Measurements from ENCODE around the gene TCF7L2. TPM values are rescaled to one million over a fixed set of nuclear protein-coding genes. Genes with fewer than 3 reads are reported as not detected.

The TCF7L2 gene
- total RNA-seq, 1 donor from 2014 or later: 8.2 TPM

DNA sequence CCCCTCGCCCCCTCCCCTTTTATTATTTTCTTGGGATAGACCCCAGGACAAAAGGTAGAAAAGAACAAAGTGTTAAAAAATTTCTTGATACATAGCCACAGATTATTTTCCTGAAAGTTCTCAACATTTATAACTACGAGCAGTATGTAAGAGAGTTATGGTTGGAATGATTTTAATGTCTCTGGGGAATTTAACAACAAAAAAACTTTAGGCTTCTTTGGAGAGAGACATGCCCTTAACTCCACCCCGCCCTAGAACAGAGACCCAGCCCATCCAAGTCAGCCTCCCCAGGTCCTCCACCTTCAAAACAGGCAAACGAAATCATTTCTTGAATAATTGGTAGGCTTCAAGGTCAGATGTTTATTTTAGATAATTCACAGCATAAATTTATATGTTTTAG is 97.1 kb downstream of the TCF7L2 start:
- DNase-seq (ENCODE audit: low spot score in 2 of 2): no peak
- H3K9me3 ChIP-seq: no peaks in the 10 kb centered on the region
- no peak overlapping the region for H3K4me3 ChIP-seq
- peaks cover 16 to 85% of the 10 kb centered on the region in 2 donors for H3K4me1 ChIP-seq
- intact Hi-C loops (cut with DNase I): loop anchor here (10.0 kb wide), 1 partner anchor 338 kb away; no protein-coding TSS in a partner anchor
- no peaks in the 10 kb centered on the region for H3K36me3 ChIP-seq
- H3K27ac ChIP-seq: peak overlapping the region; percentile 89 to 96
- TF ChIP-seq, protein P1, sequence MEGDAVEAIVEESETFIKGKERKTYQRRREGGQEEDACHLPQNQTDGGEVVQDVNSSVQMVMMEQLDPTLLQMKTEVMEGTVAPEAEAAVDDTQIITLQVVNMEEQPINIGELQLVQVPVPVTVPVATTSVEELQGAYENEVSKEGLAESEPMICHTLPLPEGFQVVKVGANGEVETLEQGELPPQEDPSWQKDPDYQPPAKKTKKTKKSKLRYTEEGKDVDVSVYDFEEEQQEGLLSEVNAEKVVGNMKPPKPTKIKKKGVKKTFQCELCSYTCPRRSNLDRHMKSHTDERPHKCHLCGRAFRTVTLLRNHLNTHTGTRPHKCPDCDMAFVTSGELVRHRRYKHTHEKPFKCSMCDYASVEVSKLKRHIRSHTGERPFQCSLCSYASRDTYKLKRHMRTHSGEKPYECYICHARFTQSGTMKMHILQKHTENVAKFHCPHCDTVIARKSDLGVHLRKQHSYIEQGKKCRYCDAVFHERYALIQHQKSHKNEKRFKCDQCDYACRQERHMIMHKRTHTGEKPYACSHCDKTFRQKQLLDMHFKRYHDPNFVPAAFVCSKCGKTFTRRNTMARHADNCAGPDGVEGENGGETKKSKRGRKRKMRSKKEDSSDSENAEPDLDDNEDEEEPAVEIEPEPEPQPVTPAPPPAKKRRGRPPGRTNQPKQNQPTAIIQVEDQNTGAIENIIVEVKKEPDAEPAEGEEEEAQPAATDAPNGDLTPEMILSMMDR (IDR thresholded peaks at IDR 0.05): no peak
- H3K27me3 ChIP-seq: no peaks in the 10 kb centered on the region

DNA sequence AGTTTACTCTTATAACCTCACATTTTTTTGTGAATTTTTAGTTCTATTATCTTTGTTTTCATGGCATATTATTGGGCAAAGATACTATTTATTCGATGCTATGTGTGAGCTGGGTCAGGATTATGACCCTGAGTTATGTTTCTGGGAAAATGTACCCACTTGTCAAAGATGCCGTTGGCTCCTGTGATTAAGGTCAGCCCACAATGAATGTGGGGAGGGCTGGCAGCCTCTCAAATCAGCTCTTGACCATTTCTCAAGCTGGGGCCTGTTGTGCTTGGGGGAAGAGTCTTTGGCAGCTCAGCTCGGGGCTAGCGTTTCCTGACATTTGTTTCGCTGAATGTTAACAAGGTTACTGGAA is 97.5 kb downstream of the TCF7L2 start:
- intact Hi-C loops (cut with DNase I): loop anchor here (10.0 kb wide), 1 partner anchor 337 kb away; no protein-coding TSS in a partner anchor
- Histone ChIP-seq H3K27me3 (no peaks in the 10 kb centered on the region), H3K4me1 (peaks cover 16 to 84% of the 10 kb centered on the region in 2 donors), H3K36me3 (no peaks in the 10 kb centered on the region), H3K9me3 (no peaks in the 10 kb centered on the region), H3K27ac (peak overlapping the region; percentile 89 to 96), H3K4me3 (no peak overlapping the region)
- peak in 1 of 2 donors; percentile 87 for DNase-seq (ENCODE audit: low spot score in 2 of 2)
- TF ChIP-seq, protein P1 (IDR thresholded peaks at IDR 0.05): no peak

DNA sequence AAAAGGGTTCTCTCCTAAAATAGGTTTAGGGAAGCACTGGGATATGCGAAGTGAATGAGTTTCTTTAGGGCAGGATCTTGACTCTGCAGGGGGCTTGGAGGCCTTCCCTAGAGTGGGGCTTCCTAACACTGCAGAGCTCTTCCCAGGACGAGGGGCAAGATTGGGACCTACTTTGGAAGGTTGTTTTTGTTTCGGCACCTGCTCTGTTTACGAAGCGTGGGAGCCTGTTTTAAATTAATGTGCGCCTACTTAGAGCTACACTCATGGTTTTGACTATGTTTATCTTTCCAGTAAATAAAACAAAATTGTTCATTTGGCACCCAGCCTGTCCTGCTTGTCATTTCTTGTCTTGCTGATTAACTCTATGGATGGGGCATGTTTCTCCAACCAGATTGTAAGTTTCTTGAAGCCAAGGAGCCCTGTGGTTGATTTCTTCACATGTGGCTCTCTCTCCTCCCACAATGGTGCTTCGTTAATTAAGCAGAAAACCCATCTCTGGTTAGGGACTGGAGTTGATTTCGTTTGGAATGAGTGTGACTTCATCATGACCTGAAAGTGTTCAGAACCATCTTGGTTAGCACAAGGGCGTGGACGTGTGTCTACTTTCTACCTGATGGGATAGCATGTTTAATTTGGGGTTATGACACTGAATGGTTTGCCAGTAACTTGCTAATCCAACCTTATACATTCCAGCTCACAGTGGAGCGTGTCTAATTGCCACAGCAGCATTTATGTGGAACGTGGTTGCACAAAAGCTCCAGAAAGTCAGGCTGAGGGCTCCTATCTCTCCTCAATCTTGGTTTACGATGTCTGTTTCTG is 98.1 kb downstream of the TCF7L2 start:
- TF ChIP-seq, protein P1 (IDR thresholded peaks at IDR 0.05): no peak
- no peaks in the 10 kb centered on the region for H3K27me3 ChIP-seq
- peak overlapping the region; percentile 89 to 96 for H3K27ac ChIP-seq
- intact Hi-C loops (cut with DNase I): loop anchor here (1.0 to 10.0 kb wide), 2 partner anchors 40 to 337 kb away; no protein-coding TSS in a partner anchor
- H3K36me3 ChIP-seq: no peaks in the 10 kb centered on the region
- no peak for DNase-seq (ENCODE audit: low spot score in 2 of 2)
- peak overlapping the region in 1 of 2 donors; percentile 5 for H3K4me3 ChIP-seq
- H3K4me1 ChIP-seq: peaks cover 16 to 79% of the 10 kb centered on the region in 2 donors
- no peaks in the 10 kb centered on the region for H3K9me3 ChIP-seq

DNA sequence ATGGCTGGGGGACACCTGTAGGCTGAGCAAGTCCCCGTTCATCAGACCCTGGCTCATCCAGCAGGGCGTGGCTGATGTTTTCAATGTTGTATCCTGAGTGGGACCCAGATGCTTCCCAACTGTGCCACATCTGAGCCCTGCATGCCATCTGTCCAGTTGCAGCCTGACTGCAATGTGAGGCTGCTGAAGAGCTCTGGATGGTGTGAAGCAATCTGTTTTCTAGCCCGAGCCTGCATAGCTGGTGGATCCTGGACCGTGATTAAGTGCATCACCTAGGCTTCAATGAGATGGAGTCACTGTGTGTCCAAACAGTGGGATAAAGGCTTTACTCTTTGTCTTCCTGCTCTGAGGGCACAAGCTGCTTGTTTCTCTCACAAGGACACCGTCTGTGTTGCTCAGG is 99.8 kb downstream of the TCF7L2 start:
- no peak overlapping the region for H3K4me3 ChIP-seq
- peaks cover 24 to 88% of the 10 kb centered on the region in 2 donors for H3K4me1 ChIP-seq
- TF ChIP-seq, protein P1 (IDR thresholded peaks at IDR 0.05): no peak
- H3K36me3 ChIP-seq: no peaks in the 10 kb centered on the region
- H3K9me3 ChIP-seq: no peaks in the 10 kb centered on the region
- no peaks in the 10 kb centered on the region for H3K27me3 ChIP-seq
- intact Hi-C loops (cut with DNase I): loop anchor here (10.0 kb wide), 2 partner anchors 335 to 445 kb away; no protein-coding TSS in a partner anchor
- DNase-seq (ENCODE audit: low spot score in 2 of 2): no peak
- peak overlapping the region; percentile 89 to 96 for H3K27ac ChIP-seq

DNA sequence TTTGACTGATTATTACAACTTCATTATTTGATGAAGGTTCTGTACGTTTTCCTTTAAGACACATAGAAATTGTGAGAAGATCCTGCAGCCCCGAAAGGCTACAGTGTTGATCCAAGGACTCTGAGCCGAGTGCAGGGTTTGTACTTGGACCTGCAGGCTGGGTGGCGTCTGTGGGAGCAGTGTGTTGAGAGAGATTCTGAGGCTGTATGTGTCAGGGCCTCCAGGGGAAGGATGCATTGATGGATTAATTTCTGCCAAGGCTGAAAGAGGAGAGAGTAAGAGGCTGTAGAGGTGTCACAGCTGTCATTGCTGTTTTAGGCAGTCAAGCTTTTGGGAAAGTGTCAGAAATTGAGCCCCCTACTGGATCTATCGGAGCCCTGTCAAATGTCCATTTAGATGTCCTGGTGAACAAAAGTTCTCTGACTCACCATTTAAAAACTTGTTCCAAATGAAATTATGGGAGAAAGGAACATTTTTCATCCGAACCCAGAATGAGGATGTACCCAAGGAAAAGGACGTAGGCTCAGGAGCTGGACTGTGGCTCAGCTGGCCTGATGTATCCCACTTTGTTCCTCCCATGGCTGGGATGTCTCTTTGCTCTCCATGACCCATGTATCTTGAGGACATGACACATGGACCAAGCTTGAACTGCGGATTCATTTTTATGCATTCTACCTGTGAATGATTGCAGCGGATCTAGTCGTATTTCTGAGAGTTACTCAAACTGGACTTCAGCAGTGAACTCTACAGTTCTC is 102.2 kb downstream of the TCF7L2 start:
- intact Hi-C loops (cut with DNase I): loop anchor here (2.0 to 10.0 kb wide), 2 partner anchors 15 to 443 kb away; no protein-coding TSS in a partner anchor
- no peaks in the 10 kb centered on the region for H3K9me3 ChIP-seq
- no peaks in the 10 kb centered on the region for H3K27me3 ChIP-seq
- H3K4me3 ChIP-seq: no peak overlapping the region
- TF ChIP-seq, protein P1 (IDR thresholded peaks at IDR 0.05): peak in 2 of 3 experiments; percentile 18 to 40
- H3K36me3 ChIP-seq: no peaks in the 10 kb centered on the region
- peaks cover 25 to 85% of the 10 kb centered on the region in 2 donors for H3K4me1 ChIP-seq
- no peak for DNase-seq (ENCODE audit: low spot score in 2 of 2)
- H3K27ac ChIP-seq: peak overlapping the region; percentile 89 to 96
